Measurements from ENCODE around the gene AUTS2.

Gene AUTS2

GRCh38 chr7:70459546-70459945, 861.3 kb downstream of the AUTS2 start:
- DNase-seq, result no peak

DNA sequence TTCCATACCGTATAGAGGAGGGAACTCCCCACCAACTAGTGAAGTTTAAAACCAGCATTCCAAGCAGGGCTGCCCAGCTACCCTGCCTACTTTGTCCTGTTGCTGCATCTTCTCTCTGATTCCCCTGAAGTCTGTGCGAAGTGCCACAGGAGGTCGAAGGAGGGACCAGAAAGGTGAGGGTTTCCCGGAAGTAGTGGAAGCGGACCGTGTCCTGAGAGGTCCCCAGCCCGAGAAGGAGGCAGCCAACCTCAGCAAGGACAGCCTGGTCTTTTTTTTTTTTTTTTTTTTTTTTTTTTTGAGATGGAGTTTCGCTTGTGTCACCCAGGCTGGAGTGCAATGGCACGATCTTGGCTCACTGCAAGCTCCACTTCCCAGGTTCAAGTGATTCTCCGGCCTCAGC, 861.8 kb downstream of the AUTS2 start:
- no peak for DNase-seq

DNA sequence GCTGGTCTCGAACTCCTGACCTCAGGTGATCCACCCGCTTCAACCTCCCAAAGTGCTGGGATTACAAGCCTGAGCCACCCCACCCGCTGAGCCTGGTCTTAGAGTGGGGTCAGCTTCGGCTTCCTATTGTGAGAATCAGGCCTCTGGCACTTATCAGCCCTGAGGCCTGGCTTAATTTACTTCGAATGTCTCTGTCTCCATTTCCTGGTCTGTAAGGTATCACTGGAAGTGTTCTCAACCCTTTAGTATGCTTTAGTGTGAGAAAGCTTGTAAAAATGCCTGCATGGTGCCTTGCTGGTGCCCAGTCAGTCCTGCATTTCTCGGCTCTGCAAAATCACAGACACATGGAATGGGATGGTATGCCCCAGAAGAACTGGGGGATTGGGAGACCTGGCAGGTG, 862.3 kb downstream of the AUTS2 start:
- DNase-seq, result no peak

- DNase-seq, result no peak
Measured at GRCh38 chr7:70463352-70463938, 865.2 kb downstream of the AUTS2 start.

DNA sequence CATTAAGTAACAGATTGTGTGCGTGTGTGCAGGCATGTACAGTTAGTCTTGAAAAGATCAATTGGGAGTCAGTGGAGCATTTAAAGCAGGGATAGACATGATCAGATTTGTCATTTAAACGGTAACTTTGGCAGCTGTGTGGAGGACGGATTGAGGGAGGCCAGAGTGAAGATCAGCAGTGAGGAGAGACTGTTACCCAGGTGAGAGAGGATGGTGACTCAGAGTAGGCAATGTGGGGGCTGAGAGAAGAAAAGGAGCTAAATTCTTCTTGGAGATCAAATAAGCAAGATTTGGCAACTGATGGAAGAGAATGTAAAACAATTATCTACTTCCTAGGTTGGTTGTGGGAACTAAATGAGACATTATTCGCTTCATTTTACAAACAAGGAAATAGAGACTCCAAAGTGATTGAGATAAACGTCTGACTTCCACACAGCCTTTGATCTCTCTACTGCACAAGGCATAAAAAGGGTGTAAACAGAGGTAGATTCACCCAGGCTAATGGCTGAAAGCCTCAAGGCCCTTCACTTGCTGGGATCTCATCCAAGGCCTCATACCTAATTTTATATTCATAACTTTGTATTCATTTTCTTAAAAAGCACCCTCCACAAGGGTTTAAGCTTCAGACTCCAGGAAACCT, 868.6 kb downstream of the AUTS2 start:
- DNase-seq, result no peak

GRCh38 chr7:70470746-70471145, 872.5 kb downstream of the AUTS2 start:
- no peak for DNase-seq

GRCh38 chr7:70472601-70473237, 874.4 kb downstream of the AUTS2 start:
- no peak for DNase-seq

DNA sequence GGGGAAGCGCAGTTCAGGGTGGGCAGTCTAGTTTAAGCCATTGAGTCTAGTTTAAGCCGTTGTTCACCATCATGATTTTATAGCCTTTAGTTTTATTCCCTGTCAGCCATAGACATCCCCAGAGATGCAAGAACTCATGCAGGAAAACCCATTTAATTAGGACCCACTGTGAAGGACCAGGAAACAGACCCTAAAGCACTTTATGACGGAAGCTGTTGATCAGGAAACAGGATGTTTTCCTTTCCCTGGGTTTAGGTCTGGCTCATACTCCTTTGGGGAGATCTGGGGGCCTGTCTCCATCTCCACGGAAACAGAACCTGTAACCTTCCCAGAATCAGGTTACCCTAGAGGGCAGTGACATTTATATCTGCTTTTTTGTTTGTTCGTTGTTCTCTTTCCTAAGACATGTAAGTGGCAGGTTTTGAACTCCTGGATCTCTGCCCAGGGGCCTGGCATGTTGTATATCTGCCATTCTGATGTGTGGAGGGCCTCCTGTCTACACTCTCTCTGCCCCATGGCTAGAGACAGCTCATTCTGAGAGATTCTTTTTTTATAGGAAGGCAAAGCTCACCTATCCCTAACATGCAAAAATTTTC, 876.5 kb downstream of the AUTS2 start:
- DNase-seq, result no peak

DNA sequence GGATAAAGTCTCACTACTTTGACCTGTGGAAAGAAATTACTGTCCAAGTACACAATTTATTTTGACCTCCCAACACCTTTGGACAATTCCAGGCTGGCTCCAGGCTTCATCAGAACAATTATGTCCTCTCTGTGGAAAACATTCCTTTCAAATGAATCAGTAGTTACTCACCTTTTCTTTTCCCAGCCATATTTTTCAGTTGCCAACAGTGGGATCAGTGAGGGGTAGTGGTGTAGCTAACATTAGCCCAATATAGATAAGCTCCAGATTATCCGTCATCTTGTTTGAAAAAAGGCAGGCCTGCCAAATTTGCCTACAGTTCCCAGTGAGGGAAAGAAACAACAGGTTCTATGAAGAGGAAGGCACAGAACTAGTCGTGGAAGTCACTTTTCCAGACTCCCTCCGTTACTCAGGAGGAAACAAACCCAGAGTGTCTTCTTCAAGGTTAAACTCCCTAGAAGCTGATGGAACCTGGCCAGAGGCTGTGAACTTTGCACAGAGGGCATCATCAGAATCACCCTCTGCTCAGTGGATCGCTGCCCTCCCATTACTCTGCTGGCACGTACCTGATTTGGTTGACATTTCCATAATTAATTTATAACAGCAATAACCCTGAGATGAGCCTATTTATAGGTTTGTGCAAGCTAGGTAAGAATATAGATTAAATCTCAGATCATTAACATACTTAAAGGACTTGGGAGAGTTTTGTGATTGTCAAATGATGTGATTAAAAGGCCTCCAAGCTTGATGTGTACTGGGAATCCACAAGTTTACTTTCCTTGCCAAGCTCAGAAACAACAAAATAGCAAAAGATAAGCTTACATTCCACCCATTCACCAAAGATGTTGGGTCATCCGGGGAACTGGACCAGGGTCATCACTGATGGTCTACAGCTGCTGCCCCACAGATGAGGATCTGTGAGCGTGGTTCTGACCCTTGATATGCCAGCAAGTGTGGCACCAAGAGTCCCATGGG, 879.0 kb downstream of the AUTS2 start:
- DNase-seq, result no peak

DNA sequence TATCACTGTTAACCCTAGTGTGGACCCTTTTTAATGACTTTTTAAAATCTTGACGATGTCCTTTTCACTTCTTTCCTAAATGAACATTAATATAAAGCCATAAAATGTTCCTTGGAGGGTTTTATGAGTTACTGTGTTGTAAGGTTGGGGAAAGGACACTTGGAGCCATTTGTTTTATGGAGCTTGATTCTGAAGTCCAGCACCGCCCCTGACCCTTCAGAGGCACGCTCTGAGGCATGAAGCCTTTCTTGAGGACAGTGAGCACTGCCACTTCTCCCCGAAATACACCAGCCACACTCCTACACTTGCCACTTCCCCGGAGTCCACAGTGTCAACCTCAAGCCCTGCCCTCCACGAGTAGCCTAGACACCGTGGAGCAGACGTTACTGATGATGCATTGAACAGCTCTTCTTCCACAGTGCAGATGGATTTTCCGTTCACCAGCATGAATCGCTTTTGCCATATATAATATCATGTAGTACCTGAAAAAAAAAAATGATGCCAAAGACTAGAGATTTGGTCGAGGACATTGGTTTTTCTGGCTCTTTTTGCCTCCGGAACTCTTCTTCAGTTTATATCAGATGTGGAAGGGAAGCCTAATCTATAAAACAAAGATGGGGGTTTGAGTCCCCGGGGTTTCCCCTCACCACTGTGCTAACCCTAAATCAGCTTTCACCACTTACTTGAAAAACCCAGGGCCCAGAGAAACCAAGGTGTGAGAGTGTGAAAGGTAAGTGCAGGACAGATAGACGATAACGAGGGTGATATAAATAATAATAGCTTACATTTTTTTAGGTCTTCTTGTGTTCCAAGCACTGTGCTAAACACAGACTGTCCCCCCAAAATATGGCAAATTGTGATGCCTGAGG, 881.1 kb downstream of the AUTS2 start:
- no peak for DNase-seq

DNA sequence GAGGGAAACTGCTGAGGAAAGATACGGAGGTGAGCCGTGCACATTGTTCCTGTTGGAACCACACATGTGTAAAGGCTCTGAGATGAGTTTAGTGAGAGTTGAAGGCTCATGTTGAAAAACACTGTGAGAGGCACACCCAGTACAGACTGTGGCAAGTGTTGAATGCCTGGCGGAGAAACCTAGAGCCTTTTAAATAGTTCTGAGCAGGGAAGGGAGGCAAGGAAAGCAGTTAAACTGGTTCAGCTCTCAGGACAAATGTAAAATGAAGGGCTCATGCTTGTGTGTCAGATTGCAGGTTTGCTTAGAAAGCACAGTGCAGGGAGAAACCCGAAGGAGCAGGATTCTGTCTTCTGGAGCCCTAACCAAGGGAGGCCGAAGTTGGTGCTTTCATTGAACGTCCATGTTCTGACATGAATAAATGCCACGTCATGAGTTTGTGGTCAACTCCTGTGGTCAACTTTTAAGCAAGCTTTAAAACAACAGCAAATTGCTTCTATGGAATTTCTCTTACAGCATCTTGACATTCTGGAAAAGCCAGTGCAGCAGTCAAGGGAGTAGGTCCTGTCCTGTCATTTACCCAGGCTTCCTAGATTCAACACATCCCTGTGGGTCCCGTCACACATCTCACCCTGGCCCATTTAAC, 882.8 kb downstream of the AUTS2 start:
- DNase-seq, result no peak

GRCh38 chr7:70481570-70482123, 883.4 kb downstream of the AUTS2 start:
- DNase-seq, result no peak

- no peak for DNase-seq
Measured at GRCh38 chr7:70484255-70484654, 886.0 kb downstream of the AUTS2 start.

- no peak for DNase-seq
Measured at GRCh38 chr7:70486977-70487376, 888.7 kb downstream of the AUTS2 start.

- no peak for DNase-seq
Measured at GRCh38 chr7:70487428-70487827, 889.2 kb downstream of the AUTS2 start.

DNA sequence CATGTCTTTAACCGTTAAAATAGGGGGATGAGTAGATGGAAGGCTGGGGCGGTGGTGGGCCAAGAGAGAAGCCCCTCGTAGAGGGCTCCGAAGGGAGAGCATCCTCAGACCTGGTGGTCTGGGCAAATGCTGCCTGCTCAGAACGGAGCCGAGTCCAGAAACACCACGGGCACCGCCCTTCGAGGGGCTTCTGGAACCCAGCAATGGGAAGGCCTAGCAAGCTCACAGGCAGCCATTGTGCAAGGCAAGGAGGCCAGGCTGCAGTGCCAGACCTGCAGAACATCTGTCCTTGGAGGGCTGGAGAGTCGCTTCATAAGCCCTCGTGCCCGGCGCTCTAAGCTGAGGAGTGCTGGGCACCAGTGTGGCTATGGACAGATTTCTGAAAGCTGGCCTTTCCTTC, 889.6 kb downstream of the AUTS2 start:
- DNase-seq, result no peak

- DNase-seq, result no peak
Measured at GRCh38 chr7:70489813-70490212, 891.5 kb downstream of the AUTS2 start.

- DNase-seq, result no peak
Measured at GRCh38 chr7:70492625-70493024, 894.4 kb downstream of the AUTS2 start.

GRCh38 chr7:70494225-70495032, 896.2 kb downstream of the AUTS2 start:
- DNase-seq, result no peak

DNA sequence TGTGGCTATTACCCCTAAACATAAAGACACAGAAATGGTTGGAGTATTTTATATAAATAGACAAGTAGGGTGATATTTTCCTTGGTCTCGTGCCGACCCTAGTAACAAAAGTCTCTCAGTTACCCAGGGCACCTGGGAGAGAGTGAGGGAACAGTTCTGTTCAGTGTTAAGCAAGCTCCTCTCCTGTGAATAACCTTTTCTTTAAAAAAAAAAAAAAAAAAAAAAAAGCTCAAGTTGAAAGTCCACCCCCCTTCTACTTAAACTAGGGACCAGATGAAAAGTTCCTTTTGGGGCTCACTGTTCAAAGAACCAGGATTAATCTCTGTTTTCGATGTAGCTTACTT, 896.7 kb downstream of the AUTS2 start:
- no peak for DNase-seq

Data from hematopoietic multipotent progenitor cell treated with erythropoietin and hydrocortisone succinate and interleukin-3 and kit ligand, for 6 days (in vitro differentiated cells).